Measurements from ENCODE around the gene LSAMP.
"Not testable (repeated sequence)": the region's sequence is repeated elsewhere in the genome, so short reads cannot be mapped to it uniquely, and the experiment has no call there.

The LSAMP gene

DNA sequence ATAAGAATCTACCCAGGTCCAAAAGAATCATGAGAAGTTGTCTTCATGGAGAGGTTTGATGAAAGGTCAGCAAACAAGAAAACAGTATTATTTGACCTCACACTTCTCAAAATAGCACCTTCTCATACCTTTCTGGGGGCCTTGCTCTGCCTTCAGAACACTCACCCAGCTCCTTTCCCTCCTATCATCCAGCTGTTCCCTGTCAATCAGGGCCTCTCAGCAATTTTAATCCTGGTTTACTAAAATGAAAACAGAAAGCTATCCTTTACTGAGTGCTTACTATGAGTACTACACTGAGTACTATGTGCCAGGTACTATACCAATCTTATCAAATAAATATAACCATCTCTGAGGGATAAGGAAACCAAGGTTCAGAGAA is 683.4 kb downstream of the LSAMP start:
- Histone ChIP-seq H3K9me3 (ENCODE audit: control insufficient read depth, insufficient read depth, low read length) (no peaks in the 10 kb centered on the region), H3K4me3 (ENCODE audit: low read depth, low read length) (no peak overlapping the region), H3K9ac (ENCODE audit: low read depth, low read length) (no peak overlapping the region), H3K36me3 (ENCODE audit: control insufficient read depth, insufficient read depth, low read length) (no peaks in the 10 kb centered on the region), H3K27me3 (ENCODE audit: control insufficient read depth, insufficient read depth, low read length) (no peaks in the 10 kb centered on the region), H3K4me1 (ENCODE audit: control insufficient read depth, insufficient read depth, low read length) (peaks cover 6% of the 10 kb centered on the region)

DNA sequence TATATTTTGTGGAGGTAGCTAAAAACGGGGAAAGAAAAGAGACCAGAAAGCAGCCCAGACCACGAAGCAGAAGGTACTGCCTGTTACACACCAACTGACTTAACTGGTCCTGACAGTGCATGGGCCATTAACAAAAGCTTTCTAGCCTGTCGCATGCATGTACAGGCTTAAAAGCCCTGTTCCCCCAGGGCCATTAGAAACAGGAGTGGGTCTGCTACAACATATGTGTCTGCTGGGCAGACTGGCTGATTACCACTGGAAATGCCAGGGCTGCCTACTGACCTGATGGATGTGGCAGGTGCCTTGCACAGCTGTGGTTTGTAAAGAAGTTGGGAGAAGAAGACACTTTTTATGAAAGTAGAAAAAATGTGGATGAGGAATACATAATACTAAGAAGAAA is 684.6 kb downstream of the LSAMP start:
- Histone ChIP-seq H3K9ac (ENCODE audit: low read depth, low read length) (no peak overlapping the region), H3K4me1 (ENCODE audit: control insufficient read depth, insufficient read depth, low read length) (no peaks in the 10 kb centered on the region), H3K27me3 (ENCODE audit: control insufficient read depth, insufficient read depth, low read length) (no peaks in the 10 kb centered on the region), H3K4me3 (ENCODE audit: low read depth, low read length) (no peak overlapping the region), H3K9me3 (ENCODE audit: control insufficient read depth, insufficient read depth, low read length) (no peaks in the 10 kb centered on the region), H3K36me3 (ENCODE audit: control insufficient read depth, insufficient read depth, low read length) (no peaks in the 10 kb centered on the region)

- Histone ChIP-seq H3K36me3 (ENCODE audit: control insufficient read depth, insufficient read depth, low read length) (no peaks in the 10 kb centered on the region), H3K9me3 (ENCODE audit: control insufficient read depth, insufficient read depth, low read length) (no peaks in the 10 kb centered on the region), H3K9ac (ENCODE audit: low read depth, low read length) (no peak overlapping the region), H3K4me3 (ENCODE audit: low read depth, low read length) (no peak overlapping the region), H3K4me1 (ENCODE audit: control insufficient read depth, insufficient read depth, low read length) (no peaks in the 10 kb centered on the region), H3K27me3 (ENCODE audit: control insufficient read depth, insufficient read depth, low read length) (no peaks in the 10 kb centered on the region)
These were observed 687.1 kb downstream of the LSAMP start for GRCh38 chr3:115758076-115758763.

- H3K9ac ChIP-seq (ENCODE audit: low read depth, low read length); H3K4me1 ChIP-seq (ENCODE audit: control insufficient read depth, insufficient read depth, low read length); H3K4me3 ChIP-seq (ENCODE audit: low read depth, low read length); H3K9me3 ChIP-seq (ENCODE audit: control insufficient read depth, insufficient read depth, low read length); H3K27me3 ChIP-seq (ENCODE audit: control insufficient read depth, insufficient read depth, low read length); H3K36me3 ChIP-seq (ENCODE audit: control insufficient read depth, insufficient read depth, low read length): not testable (repeated sequence)
These were observed 692.3 kb downstream of the LSAMP start for GRCh38 chr3:115752978-115753377.
